PFSK-1 (cell line): ENCODE results near the gene ZNF341.

Experiments
- POLR2AphosphoS5 ChIP-seq: IDR thresholded peaks from 2 replicates; pipeline ENCODE4 v1.6.1; 2012; ENCODE audit warnings: low read depth, mild to moderate bottlenecking, control low read depth, low read length, moderate library complexity
- REST ChIP-seq, 2 experiments: IDR thresholded peaks; 2 replicates each; pipeline versions ENCODE4 v1.6.1 to v1.8.0; 2011 to 2012; ENCODE audit warnings: low read depth in 2 of 2, low read length in 2 of 2, control low read depth in 1 of 2, inconsistent platforms in 1 of 2, mild to moderate bottlenecking in 1 of 2, moderate library complexity in 1 of 2; ENCODE audit not compliant: insufficient read depth in 1 of 2
- SIN3A ChIP-seq: IDR thresholded peaks from 2 replicates; pipeline ENCODE4 v1.6.1; 2012; ENCODE audit warnings: mild to moderate bottlenecking, low read length, moderate library complexity, borderline replicate concordance; ENCODE audit not compliant: insufficient read depth
- TAF1 ChIP-seq: IDR thresholded peaks from 2 replicates; pipeline ENCODE4 v1.6.1; 2012; ENCODE audit warnings: low read length, control low read depth, borderline replicate concordance; ENCODE audit not compliant: insufficient read depth

GRCh38 chr20:33746325-33746998 is 14.7 kb downstream of the ZNF341 start:
- no peak for TF ChIP-seq TAF1
- TF ChIP-seq POLR2AphosphoS5, result no peak
- no peak for TF ChIP-seq REST (IDR thresholded peaks at IDR 0.05; ENCODE audit: insufficient read depth in 1 of 2, low read depth in 2 of 2, low read length in 2 of 2)
- no peak for TF ChIP-seq SIN3A
